Left lung (tissue), 10 donors: ENCODE results near the gene FCN3. TPM values are rescaled to one million over a fixed set of nuclear protein-coding genes. Genes with fewer than 3 reads are reported as not detected.
A peak's percentile ranks its signal among the peaks of the same experiment; 100 is the strongest.

Experiments
- ATAC-seq: fragments of 200-7000 bp; cut with Tn5 transposase; one replicate; pipeline ENCODE4 v1.9.1; 2020; ENCODE audit warnings: moderate library complexity
- DNase-seq, 4 donors: peaks; one replicate each; pipeline ENCODE4 v3.0.0-alpha.2; 2013 to 2020
- H3K27ac ChIP-seq, 2 donors: fragments of 200-600 bp; sonication (generic) in 1 of 2; one replicate each; pipeline versions ENCODE4 v1.5.0 to v1.8.0; 2020 to 2021
- H3K27me3 ChIP-seq, 2 donors: fragments of 200-600 bp; sonication (generic) in 1 of 2; one replicate each; pipeline versions ENCODE4 v1.5.0 to v1.8.0; 2020 to 2021
- H3K36me3 ChIP-seq, 2 donors: fragments of 200-600 bp; sonication (generic) in 1 of 2; one replicate each; pipeline versions ENCODE4 v1.5.0 to v1.8.0; 2020 to 2021
- H3K4me1 ChIP-seq, 2 donors: fragments of 200-600 bp; one replicate each; pipeline ENCODE4 v1.8.0; 2021
- H3K4me3 ChIP-seq, 2 donors: fragments of 200-600 bp; sonication (generic) in 1 of 2; one replicate each; pipeline versions ENCODE4 v1.5.0 to v1.8.0; 2020 to 2021; ENCODE audit warnings: mild to moderate bottlenecking in 1 of 2
- H3K9me3 ChIP-seq, 2 donors: fragments of 200-600 bp; sonication (generic) in 1 of 2; one replicate each; pipeline versions ENCODE4 v1.5.0 to v1.8.0; 2020 to 2021
- intact Hi-C, 2 donors: fragments of 100-400 bp; cut with DNase I; formaldehyde crosslinking; loops; one replicate each; pipeline versions ENCODE4 v1.11.2 to v1.14.2; 2022
- polyA plus RNA-seq, 6 donors: library from polyadenylated mRNA; unstranded; fragments of 120-200 nt; gene quantifications; one replicate each; pipeline ENCODE4 v1.2.1, GENCODE V29; 2013; ENCODE audit not compliant: insufficient read length in 6 of 6
- total RNA-seq, 2 donors: library from RNA; stranded (reverse); fragmentation: NEBNext Ultra II Directional; extraction: Animal tissue kit (Norgen Biotek cat#: 25700); gene quantifications; one replicate each; pipeline ENCODE4 v1.2.1, GENCODE V29; 2021
- TF ChIP-seq, protein P1 (sequence below), 2 donors: fragments of 200-600 bp; sonication (generic) in 1 of 2; IDR thresholded peaks; one replicate each; pipeline versions ENCODE4 v1.5.0 to v1.8.0; 2021; ENCODE audit warnings: antibody characterized with exemption in 2 of 2
- donor health status: DM: no; HTN: yes; CAD: no.
- donor health status: DM: no; HTN: no; CAD: no.

FCN3 gene
- total and polyA plus RNA-seq, 8 donors = 13.4 to 487 (median 17.9) TPM

DNA sequence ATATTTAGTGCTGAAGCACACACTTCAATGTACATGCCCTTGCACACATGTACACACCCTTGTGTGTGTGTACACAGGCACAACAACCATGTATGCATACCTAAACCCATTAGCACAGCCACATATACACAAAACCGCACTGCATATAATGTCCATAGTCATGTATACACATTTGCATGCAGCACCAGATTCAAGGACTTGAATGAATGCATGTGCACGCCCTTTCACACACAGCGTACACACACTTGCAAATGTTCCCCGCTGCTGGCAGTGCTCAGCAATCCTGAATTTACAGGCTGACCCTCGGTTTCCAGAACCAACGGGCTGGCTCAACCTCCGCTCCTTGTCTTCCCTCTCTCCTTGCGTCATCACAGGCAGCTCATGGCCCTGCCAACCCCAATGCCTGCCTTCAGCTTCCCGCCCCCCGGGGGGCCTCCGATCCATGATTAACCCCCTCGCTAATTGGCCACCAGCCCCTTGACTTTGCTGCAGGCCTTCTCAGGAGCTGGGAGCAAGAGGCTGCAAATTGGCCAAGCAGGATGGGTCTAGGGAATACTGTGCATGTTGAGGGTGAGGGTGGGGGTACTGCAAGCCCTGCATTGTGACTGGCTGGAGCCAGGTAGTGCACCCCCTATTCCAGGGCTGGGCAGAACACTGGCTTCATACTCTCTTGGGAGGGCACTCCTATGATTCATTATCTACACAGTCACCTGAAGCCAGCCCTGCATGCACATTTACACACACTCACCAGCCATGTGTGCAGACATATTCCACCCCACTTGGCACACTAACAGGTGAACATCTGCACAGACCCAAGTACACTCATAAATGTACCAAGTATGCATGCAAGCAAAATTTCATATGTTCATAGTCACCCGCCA is 25.7 kb upstream of the FCN3 start:
- Histone ChIP-seq H3K36me3 (peaks cover 0 to 9% of the 10 kb centered on the region in 2 donors), H3K27ac (no peak overlapping the region), H3K27me3 (no peaks in the 10 kb centered on the region), H3K4me3 (no peak overlapping the region), H3K9me3 (no peaks in the 10 kb centered on the region), H3K4me1 (peaks cover 25 to 56% of the 10 kb centered on the region in 2 donors)
- ATAC-seq (no peak), DNase-seq (peak in 1 of 4 donors; percentile 24)
- intact Hi-C loops = loop anchor here in 1 of 2 donors (5.0 to 10.0 kb wide), 2 partner anchors 207 to 264 kb away; no protein-coding TSS in a partner anchor
- TF ChIP-seq, protein P1, sequence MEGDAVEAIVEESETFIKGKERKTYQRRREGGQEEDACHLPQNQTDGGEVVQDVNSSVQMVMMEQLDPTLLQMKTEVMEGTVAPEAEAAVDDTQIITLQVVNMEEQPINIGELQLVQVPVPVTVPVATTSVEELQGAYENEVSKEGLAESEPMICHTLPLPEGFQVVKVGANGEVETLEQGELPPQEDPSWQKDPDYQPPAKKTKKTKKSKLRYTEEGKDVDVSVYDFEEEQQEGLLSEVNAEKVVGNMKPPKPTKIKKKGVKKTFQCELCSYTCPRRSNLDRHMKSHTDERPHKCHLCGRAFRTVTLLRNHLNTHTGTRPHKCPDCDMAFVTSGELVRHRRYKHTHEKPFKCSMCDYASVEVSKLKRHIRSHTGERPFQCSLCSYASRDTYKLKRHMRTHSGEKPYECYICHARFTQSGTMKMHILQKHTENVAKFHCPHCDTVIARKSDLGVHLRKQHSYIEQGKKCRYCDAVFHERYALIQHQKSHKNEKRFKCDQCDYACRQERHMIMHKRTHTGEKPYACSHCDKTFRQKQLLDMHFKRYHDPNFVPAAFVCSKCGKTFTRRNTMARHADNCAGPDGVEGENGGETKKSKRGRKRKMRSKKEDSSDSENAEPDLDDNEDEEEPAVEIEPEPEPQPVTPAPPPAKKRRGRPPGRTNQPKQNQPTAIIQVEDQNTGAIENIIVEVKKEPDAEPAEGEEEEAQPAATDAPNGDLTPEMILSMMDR (IDR thresholded peaks at IDR 0.05) = no peak

DNA sequence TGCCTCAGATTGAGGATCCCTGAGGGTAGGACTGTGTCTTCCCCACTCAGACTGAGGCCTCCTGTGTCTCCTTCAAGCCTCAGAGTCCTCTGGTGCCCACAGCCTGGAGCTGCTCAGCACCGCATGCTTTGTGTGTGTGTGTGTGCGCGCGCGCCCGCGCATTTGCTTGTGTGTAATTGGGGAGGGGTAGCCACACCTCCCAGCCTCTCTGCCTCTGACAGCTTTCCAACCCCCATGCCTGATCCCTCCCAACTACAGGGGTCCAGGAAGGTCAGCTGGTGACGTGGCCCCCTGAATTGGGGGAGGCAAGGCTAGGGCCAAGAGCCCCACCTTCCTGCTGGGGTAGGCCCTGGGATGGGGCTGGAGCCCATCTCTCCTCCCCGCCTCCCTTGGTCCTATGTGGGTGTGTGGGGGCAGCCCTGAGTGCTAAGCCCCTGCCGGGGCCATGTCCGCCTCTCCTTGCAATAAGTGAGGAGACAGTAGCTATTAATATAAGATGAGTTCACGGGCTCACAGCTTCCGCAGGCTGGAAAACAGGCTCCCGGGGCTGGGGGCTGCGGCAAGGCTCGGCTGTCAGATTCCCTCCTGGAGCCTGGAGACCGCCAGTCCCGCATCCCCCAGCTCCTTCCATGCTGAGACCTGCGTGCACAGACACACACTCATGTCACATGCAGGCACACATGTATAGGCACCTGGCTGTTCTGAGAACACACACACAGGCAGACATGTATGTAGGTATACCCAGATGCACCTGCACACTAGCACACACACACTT is 24.8 kb upstream of the FCN3 start:
- H3K27me3 ChIP-seq = no peaks in the 10 kb centered on the region
- no peak for ATAC-seq
- no peaks in the 10 kb centered on the region for H3K9me3 ChIP-seq
- H3K4me3 ChIP-seq = no peak overlapping the region
- H3K27ac ChIP-seq = no peak overlapping the region
- peaks cover 18 to 53% of the 10 kb centered on the region in 2 donors for H3K4me1 ChIP-seq
- intact Hi-C loops = loop anchor here (5.0 to 10.0 kb wide), 3 partner anchors 95 to 265 kb away; no protein-coding TSS in a partner anchor
- peaks cover 0 to under 1% of the 10 kb centered on the region in 2 donors for H3K36me3 ChIP-seq
- peak in 1 of 4 donors; percentile 28 for DNase-seq
- TF ChIP-seq, protein P1 (IDR thresholded peaks at IDR 0.05) = no peak

DNA sequence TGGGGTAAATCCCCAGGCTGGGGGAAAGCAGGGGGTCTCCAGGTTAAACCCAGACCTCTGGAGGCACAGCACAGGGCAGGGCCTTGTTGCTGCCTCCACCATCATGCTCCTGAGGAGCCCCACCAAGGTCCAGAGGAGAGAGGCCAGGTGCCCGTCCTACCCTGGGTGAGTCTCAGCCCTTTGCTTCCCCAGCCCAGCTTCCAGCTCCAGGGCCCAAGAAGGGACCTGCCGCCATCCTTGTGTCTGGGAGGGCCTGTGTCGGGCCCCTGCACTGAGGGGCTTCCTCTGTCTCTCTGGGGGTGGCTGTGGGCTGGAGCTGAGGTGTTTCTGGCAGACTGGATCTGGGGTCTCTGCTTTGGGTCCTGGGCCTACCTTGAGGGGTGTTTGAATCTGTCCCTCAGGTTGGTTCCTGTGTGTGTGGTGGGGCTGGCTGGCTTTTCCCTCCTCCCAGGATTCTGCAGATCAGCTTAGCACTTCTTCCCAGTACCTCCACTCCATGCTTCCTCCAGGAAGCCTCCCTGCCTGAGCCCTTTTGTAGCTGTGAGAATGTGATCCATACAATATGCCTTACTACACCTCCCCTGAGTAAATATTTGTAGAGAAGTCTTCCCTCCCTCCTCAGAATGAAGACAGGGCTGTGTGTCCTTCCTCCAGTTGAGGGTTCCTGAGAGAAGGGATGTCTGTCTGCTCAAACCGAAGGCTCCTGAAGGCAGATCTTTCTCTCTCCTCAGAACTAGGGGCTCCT is 24.0 kb upstream of the FCN3 start:
- ATAC-seq (no peak), DNase-seq (no peak)
- H3K27ac ChIP-seq = no peak overlapping the region
- no peaks in the 10 kb centered on the region for H3K27me3 ChIP-seq
- no peak overlapping the region for H3K4me3 ChIP-seq
- no peaks in the 10 kb centered on the region for H3K9me3 ChIP-seq
- TF ChIP-seq, protein P1 (IDR thresholded peaks at IDR 0.05) = no peak
- H3K4me1 ChIP-seq = peaks cover 11 to 45% of the 10 kb centered on the region in 2 donors
- no peaks in the 10 kb centered on the region for H3K36me3 ChIP-seq
- intact Hi-C loops = loop anchor here in 1 of 2 donors (10.0 kb wide), 1 partner anchor 94 kb away; no protein-coding TSS in a partner anchor

DNA sequence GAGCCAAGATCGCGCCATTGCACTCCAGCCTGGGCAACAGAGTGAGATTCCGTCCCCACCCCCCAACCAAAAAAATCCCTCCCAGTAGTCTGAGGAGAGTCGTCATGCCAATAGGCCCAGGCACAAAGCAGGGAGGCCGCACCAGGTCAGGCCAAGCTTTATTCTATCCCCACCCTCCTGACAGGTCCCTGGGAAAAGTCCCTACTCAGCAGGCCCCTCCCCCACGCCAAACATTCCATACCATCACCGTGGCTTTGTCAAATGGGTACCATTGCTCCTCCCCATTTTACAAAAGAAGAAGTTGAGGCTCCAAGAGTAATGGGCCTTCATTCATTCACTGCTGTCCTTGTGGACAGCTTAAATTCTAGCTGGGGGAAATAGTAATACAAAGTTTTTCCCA is 23.1 kb upstream of the FCN3 start:
- Histone ChIP-seq H3K36me3 (no peaks in the 10 kb centered on the region), H3K27me3 (peaks cover 0 to 2% of the 10 kb centered on the region in 2 donors), H3K27ac (no peak overlapping the region), H3K4me1 (peaks cover 7 to 42% of the 10 kb centered on the region in 2 donors), H3K4me3 (no peak overlapping the region), H3K9me3 (no peaks in the 10 kb centered on the region)
- DNase-seq (no peak), ATAC-seq (no peak)
- TF ChIP-seq, protein P1 (IDR thresholded peaks at IDR 0.05) = no peak
- intact Hi-C loops = loop anchor here in 1 of 2 donors (10.0 kb wide), 1 partner anchor 93 kb away; no protein-coding TSS in a partner anchor
